ENCODE results near the gene NFKB1.

Gene NFKB1

DNA sequence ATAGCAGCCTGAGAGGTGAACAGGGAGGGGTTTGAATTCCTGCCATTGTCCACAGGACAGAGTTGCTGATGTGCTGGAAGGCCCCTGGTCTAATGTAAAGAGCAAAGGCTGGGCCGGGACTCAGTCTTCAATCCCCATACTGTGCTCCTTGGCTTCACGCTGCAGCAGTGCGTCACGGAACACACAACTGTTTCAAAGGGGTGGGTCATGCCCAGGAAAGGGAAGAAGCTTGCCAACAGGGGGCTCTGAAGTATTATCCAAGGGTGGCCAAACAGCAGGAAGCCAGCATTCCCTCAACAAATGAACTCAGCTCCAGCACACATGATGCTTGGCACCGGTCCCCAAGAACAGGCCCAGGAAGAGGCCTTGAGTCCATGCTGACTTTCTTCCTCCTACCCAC lies 122.5 kb downstream of the NFKB1 start:
- peak in 2 of 56 donors; percentile 16 to 26 for DNase-seq

DNA sequence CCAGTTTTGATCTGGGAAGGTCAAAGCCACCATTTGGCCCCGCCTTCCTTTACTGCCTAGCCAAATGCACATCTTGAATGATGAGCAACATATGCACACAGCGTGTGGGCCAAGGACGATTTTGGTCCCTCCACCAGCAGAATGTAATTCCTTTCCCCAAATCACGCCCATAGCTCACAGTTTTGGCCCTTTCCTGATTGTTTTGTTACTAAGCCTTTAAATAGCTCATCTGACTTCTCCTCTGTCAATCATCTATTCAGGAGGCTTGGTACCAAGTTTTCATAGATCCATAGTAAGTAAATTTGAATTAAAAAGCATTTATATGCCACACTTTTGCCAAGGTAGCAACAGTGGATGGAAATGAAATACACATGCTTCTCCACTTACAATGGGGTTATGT lies 123.3 kb downstream of the NFKB1 start:
- no peak for DNase-seq

DNA sequence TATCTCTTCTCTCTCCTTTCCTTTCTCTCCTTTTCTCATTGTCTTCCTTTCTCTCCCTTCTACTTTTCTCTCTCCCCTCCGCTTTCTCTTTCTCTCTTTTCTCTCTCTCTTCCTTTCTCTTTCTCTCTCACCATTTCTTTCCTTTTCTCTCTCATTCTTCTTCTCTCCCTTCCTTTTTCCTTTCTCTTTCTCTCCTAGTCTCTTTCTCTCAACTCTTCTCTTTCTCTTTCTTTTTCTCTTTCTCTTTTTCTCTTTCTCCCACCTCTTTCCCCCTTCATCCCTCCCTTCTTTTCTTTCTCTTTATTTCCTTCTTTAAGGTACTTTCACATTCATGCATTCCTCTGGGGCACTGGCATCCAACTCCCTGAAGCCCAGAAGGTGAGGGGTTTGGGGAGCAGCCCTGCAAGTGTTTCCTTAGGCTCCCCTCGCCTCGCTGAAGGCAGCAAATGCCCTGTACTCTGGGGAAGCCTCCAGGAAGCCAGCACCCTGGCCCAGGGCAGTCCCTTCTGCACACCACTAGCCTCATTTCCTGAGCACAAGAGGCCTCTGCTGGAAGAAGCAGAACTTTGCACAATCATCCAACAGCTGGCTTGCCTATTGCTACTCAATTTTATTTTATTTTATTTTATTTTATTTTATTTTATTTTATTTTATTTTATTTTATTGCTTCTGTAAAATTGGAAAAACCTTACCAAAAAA lies 124.2 kb downstream of the NFKB1 start:
- peak in 11 of 56 donors; percentile 7 to 32 (median 14) for DNase-seq

DNA sequence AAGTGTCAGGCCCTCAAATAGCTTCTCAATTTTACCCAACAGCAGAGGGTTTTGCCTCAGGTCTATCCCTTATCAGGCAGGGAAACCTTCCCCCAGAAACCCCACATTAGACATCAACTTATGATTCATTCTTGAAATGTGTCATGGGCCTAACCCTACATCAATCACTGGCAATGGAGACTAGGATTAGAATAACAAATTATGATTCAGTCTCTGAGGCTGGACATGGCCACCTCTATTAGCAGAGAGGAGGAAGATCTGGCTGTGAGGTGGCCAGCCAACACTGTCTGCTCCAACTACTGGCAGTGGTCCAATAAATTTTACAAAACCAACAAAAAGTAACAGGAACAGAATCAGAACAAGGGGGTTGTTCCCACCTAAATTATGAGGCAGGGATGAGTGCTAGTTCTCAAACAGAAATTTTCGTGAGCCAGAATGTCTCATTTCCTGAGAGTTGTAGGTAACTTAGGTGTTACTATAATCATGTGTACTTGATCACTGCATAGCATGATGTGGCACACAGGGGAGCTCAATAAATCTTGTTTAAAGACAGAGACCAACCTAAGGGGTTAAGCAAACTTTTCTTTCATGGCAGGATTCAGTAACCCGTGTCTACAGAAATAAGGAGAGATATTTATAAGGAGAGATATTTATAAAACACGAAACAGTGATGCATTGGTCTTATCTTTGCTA lies 126.8 kb downstream of the NFKB1 start:
- DNase-seq = no peak

DNA sequence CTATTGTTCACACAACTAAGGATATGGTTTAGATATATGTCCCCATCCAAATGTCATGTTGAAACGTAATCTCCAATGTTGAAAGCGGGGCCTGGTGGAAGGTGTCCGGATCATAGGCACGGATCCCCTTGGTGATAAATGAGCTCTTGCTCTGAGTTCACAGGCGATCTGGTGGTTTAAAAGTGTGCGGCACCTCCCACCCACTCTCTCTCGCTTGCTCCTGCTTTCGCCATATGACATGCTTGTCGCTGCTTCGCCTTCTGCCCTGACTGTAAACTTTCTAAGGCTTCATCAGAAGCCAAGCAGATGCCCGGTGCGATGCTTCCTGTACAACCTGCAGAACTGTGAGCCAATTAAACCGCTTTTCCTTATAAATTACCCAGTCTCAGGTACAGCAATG lies 128.5 kb downstream of the NFKB1 start:
- no peak for DNase-seq

DNA sequence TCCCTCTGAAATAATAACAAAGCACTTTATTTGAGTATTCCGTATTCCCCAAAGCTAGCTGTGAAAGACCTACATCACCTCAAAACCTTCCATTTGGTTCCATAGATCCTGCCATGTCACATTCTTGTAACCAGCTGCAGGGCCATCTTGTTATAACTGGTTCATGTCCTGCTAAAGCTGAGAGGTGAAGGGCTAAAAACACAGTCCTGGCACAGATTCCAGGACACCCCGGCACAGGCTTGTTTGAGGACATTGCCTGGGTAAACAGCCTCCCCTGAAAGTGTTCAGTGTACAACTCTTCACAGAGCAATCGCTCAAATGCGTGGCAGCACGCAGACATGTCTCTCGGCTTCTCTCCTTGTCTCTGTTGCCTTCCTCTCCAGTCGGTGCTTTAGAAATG lies 130.5 kb downstream of the NFKB1 start:
- no peak for DNase-seq

DNA sequence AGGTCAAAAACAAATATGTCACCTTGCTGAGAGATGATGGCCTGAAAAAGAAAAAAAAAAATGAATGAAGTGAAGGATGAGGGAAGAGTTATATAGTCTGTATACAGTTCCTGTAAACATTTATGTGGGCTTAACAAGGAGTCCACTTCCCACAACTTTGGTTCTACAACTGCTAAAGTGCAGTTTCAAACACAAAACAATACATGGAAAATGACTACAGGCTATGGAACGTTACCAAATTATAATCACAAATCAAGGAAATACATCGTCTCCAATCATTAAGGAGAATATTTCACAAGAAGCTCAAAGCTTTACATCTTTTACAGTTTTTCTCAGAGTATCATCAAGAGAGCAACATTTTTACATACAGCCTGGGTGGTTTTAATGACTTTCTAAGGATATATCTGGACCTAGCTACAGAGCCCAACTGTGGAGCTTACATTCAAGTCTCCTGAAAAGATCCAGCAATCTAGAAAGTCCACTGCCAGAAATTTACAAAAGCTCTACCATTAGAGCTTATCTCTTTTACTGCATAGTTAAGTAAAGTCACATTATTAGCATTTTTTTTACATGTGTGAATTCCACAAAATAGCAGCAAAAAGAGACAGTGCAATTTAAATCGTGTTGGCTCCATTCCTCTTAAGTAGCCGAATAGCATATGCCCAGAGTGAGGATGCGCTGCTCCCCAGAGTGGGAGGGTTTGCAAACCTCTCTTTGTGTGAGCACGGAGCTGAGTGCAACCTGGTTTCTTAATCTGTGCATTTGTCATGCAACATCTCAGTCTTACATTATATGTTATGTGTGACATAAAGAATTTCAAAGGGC lies 131.3 kb downstream of the NFKB1 start:
- no peak for DNase-seq

DNA sequence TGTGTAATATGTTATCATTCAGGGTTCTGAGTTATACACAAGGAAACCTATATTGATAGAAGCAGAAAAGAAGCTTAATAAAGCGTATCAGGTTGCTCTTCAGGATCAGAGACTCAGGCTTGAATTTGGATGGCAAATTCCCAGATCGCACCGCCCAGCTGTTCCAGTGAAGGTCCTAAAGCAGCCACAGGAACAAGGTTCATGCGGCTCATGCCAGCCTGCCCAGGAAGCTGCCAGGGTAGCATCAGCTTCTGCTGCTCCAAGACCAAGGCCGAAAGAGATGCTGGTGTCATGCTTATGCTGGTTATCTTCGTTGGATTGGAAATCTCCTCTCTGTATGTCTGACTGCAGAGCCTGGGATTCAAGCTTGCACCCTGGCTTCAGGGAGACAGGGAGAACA lies 131.9 kb downstream of the NFKB1 start:
- no peak for DNase-seq

DNA sequence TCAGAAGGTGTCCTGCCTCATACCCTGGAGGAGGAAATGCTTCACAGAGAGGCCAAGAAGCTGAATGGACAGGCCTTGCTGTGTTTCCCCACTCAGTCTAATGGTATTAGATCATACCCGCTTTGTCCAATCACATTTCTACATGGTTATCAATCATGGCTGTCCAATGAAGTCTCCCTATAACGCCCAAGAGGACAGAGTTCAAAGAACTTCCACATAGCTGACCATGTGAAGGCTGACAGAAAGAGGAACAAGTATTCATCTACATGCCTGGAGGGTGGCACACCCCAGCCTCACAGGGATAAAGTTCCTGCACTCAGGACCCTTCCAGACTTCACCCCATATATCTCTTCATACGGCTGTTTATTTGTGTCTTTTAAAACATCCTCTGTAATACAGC lies 136.2 kb downstream of the NFKB1 start:
- DNase-seq = no peak

DNA sequence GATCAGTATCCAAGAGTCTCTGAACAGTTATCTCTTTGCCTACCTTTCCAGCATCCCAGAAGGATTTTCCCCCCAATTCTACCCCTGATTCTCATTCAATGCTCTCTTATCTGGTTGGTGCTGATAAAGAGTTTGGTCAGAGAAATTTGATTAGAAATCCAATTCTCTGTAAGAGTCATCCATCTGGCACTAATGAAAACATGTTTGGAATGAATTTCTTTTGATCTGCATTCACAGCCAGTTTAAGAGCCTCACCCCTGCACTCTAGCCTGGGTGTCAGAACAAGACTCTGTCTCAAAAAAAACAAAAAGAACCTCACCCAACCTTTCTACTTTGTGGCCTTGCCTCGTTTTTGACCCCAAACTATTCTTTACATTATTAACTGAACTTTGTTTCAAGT lies 137.5 kb downstream of the NFKB1 start:
- DNase-seq = no peak

DNA sequence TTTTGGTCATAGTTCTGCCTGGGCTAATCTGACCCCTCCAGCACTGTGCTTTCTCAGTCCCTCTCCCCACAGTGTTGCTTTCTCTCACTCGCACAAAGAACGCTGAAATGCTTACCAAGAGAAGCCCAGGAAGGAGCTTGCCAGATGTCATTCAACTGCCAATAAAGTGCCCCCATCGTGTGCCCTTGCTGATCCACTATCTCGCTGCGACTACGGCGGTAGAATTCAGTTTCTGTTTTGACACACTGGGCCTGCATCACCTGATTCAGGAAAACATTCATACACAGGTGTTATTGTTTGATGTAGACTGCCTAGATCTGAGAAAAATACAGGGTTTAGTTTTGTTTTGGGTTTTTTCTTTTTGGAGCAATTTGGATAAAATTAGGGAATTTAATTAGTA lies 138.4 kb downstream of the NFKB1 start:
- DNase-seq = no peak

DNA sequence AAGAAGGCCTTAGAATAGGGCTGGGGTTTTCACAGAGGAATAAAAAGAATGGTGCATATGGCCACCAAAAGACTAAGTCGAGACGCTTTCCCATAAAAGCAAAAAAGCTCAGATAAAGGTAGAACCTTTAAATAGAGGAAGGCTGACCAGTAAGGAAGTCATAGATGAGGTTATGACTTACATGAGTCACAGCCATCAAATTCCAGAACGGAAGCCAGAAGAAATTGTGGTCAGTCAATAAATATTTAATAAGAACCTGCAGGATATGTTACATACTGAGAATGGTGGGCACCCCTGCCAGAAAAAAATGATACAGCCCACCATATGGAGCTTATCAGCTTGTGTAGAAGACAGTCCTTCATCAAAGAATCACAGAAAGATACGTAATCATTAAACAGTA lies 139.5 kb downstream of the NFKB1 start:
- no peak for DNase-seq

DNA sequence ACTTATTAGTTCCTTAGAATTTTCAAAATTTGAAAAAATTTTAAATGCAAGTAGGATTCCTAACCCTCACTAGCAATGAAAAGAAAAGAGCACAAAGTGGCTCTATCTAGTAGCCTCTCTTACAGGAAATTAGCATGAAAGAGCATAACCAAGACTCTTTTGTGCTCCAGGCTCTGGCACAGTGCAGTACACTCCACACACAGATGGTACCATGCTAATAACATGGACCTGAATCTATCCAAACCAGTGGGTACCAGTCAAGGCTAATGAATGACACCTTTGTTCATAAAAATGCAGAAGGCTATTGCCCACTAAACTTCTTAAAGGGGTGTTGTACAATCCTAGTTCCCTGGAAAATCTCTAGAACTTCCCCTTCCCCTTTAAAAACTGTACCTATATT lies 140.6 kb downstream of the NFKB1 start:
- DNase-seq = peak in 32 of 56 donors; percentile 2 to 70 (median 32)

DNA sequence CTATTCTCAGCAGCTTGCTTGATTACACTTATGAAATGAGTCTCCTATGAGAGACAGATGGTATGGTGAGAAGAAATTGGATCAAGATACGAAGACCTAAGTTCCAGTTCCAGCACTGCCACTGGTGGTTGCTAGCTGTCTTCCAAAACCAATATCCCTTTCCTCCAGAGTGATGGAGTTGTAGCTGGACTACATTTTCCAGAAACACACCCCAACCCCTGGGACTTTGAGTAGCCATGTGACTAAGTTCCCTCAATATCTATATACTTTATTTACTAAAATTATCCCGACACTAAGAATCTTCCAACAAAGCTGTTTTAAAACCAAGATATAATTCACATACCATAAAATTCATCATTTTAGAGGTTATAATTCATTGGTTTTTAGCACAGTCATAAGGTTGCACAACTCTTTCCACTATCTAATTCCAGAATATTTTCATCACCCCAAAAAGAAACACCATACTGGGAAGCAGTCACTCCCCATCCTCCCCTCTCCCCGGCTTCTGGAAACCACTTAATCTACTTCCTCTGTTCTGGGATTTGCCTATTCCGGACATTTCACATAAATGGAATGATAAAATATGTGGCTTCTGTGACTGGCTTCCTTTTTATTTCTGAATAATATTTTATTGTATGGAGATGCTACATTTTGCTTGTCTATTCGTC lies 141.6 kb downstream of the NFKB1 start:
- DNase-seq = no peak

DNA sequence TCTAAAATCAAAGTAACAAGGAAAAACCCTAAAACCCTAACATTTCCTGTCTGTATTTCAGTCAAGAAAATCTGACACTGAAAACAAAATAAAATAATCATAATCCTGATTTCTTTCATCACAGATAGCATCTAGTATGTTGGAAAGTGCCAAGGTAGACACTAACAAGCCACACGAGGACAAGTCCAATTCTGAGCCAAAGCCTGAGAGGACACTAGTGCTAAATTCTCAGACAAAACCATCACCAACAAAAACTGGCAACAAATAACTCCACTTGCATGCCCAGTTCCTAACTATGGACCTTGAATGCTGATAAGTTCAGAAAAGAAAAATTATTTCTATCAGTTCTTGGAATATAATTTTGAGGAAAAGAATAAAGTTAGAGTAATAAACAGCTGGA lies 146.0 kb downstream of the NFKB1 start:
- DNase-seq = no peak

DNA sequence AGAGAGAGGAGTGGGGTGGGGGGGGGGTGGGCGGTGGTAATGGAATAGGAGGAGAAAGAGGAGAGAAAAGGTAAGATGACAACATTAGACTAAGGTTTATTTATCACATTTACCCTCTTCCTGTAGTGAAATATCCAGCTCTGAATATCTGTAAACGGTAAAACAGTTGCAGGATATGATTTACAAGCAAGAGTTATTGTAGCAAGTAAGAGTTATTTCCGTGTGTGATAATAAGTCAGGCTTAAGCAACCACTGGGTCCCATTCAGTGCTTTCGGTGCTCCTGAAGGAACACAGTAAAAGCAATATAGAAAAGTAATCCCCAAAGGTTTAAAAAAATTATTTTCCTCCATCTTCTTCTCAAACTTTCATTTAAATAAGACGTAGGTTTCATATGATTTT lies 156.0 kb downstream of the NFKB1 start:
- no peak for DNase-seq

DNA sequence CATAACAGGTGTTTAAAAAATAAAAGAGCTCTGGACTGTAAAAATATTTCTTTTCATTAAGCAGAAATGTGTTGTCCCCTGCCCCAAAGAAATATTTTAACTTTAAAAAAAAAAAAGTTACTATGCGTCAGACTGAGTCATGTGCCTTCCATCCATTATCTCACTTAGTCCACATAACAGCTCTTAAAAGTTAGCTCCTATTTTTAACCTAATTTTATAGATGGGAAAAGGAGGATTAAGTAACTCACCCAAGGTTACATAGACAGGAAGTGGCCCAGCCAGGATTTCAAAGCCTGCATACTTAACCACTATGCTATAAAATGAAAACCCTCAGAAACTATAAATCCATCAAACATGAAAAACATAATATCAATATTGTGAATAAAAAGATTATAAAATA lies 161.9 kb downstream of the NFKB1 start:
- no peak for DNase-seq

DNA sequence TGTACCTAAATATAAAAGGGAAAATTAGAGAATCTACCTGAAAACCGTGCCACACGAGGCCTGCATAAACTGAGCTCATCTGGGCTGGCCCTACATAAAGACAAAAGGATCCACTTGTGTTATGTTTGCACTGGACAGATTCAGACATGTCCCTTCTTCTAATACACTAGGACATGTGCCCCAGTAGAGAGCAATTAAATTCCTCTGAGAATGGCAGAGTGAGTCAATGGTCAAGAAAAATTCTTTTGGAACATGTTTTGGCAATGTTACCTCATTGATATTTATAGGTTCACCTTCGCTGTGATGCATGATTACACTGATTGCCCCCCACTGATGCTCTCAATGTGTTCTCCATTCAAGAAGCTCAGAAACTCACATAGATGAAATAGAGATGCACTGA lies 164.4 kb downstream of the NFKB1 start:
- no peak for DNase-seq

Data from nucleus accumbens (tissue), 56 donors.